Adrenal gland (tissue), 12 donors: ENCODE data around the gene ZNF626. TPM values are rescaled to one million over a fixed set of nuclear protein-coding genes. Genes with fewer than 3 reads are reported as not detected.
"Not testable (repeated sequence)": the region's sequence is repeated elsewhere in the genome, so short reads cannot be mapped to it uniquely, and the experiment has no call there.

Experiments
- DNase-seq, 7 donors: peaks; one replicate each; pipeline ENCODE4 v3.0.0-alpha.2; 2019 to 2020
- H3K27ac ChIP-seq, 5 donors: fragments of 200-600 bp; sonication (generic) in 4 of 5; 1 replicate in 3 of 5; 2 replicates in 2 of 5; pipeline versions ENCODE4 v1.5.1 to v1.8.0; 2016 to 2020; ENCODE audit warnings: mild to moderate bottlenecking in 1 of 5
- H3K27me3 ChIP-seq: fragments of 200-600 bp; 2 replicates; pipeline ENCODE4 v1.8.0; 2021
- H3K36me3 ChIP-seq, 2 donors: fragments of 200-600 bp; replicated peaks in 1 of 2; 1 replicate in 1 of 2; 2 replicates in 1 of 2; pipeline versions ENCODE4 v1.5.1 to v1.8.0; 2018 to 2022
- H3K4me1 ChIP-seq, 2 donors: fragments of 200-600 bp; replicated peaks in 1 of 2; 1 replicate in 1 of 2; 2 replicates in 1 of 2; pipeline versions ENCODE4 v1.5.1 to v1.8.0; 2018 to 2021
- H3K4me3 ChIP-seq, 4 donors: fragments of 200-600 bp; sonication (generic) in 3 of 4; one replicate each; pipeline ENCODE4 v1.5.1; 2016 to 2018
- H3K9me3 ChIP-seq, 3 donors: fragments of 200-600 bp; sonication (generic) in 1 of 3; replicated peaks in 1 of 3; 1 replicate in 2 of 3; 2 replicates in 1 of 3; pipeline versions ENCODE4 v1.5.1 to v1.8.0; 2016 to 2021
- POLR2A ChIP-seq, 2 donors: fragments of 450-650 bp; IDR thresholded peaks; one replicate each; pipeline ENCODE4 v1.6.1; 2017; ENCODE audit warnings: antibody characterized with exemption in 2 of 2, mild to moderate bottlenecking in 2 of 2, moderate library complexity in 1 of 2
- WGBS, 4 donors: extraction: QIAGEN DNeasy Blood & Tissue Kit in 2 of 4; methylation state at CpG; one replicate each; pipeline versions ENCODE4 v1.1.5 to v1.1.7; 2013 to 2017; 5-methylcytosine and 5-hydroxymethylcytosine counted together
- intact Hi-C, 2 donors: fragments of 100-400 bp; cut with DNase I; formaldehyde crosslinking; loops; one replicate each; pipeline versions ENCODE4 v1.14.1 to v1.15.0; 2022 to 2023
- polyA plus RNA-seq, 3 donors: library from polyadenylated mRNA; stranded (reverse); fragments of 200-250 nt in 2 of 3; fragments of 350-450 nt in 1 of 3; fragmentation: Illumina TruSeq in 1 of 3; extraction: RNeasy Lipid Tissue Mini Kit (QIAGEN cat#74804) in 1 of 3; gene quantifications; one replicate each; pipeline ENCODE4 v1.2.3, GENCODE V29; 2013 to 2014
- total RNA-seq, 9 donors: library from RNA; depleted of rRNA in 4 of 9; stranded (reverse); fragments of >200 nt in 4 of 9; fragments of 120-200 nt in 1 of 9; fragmentation: NEBNext Ultra II Directional in 1 of 9; extraction: Animal tissue kit (Norgen Biotek cat#: 25700) in 1 of 9; gene quantifications; one replicate each; pipeline versions ENCODE4 v1.1.0 to v1.2.4, GENCODE V29; 2013 to 2023
- TF ChIP-seq, protein P1 (sequence below), 6 experiments: fragments of 450-650 bp in 4 of 6; fragments of 200-600 bp in 2 of 6; sonication (generic) in 1 of 6; IDR thresholded peaks; 1 replicate in 5 of 6; 2 replicates in 1 of 6; pipeline versions ENCODE4 v1.5.1 to v1.8.0; 2016 to 2021; ENCODE audit warnings: antibody characterized with exemption in 6 of 6, mild to moderate bottlenecking in 2 of 6, moderate library complexity in 1 of 6
- donor health status: healthy with polysubstance abuse.
- donor health status: Bipolar disorder and iron deficiency.
- donor health status: DM: yes; HTN: yes; CAD: no.
- donor health status: DM: no; HTN: no; CAD: no.
- donor health status: DM: no; HTN: no; CAD: no.
- donor health status: DM: yes; HTN: yes; CAD: no.

The ZNF626 gene
- total and polyA plus RNA-seq, 12 donors = 2.7 to 28.8 (median 17.4) TPM

DNA sequence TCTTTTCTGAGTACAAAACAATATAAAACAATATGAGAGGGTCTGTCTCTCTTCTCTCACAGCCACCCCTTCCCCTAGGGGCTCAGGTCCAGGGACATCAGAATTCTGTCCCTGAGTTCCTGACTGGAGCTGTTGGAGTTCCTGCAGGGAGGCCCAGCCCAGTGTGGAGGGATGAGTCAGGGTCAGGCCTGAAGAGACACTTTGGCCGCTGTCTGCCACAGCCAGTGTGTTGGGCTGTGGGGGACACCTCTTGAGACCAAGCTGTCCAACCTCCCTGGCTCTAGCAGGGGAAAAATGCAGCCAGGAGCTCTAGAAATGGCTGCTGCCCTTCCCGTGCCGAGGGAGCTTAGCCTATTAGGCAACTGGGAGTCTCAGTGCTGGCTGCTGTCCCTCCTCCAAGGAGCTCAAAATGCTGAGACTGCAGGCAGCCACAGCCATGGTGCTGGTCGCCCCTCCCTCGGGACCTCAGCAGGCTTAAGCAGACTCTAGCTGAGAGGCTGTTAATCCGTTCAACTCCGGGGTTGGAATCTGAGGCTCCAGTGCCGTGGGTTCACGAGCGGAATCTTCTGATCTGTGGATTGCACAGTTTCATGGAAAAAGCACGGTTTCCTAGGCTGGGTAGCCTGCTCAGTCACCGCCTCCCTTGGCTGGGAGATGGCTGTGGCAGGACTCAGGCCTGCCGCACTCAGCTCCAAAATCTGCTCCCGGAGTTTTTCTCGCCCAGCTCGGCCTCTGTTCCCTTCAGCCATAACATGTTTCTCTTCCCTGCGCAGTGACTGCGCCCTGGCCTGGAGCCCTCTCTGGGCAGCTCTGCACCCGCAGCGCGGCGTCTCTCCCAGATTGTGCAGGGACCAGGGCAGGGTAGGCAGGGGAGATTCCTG is 3.8 kb upstream of the ZNF626 start:
- Histone ChIP-seq H3K36me3 (no peaks in the 10 kb centered on the region), H3K27me3 (no peaks in the 10 kb centered on the region), H3K9me3 (no peaks in the 10 kb centered on the region), H3K4me3 (no peak overlapping the region), H3K27ac (peak overlapping the region in 2 of 5 donors; percentile 2), H3K4me1 (peaks cover 4% of the 10 kb centered on the region in 2 donors)
- no peak for DNase-seq
- intact Hi-C loops = no loop called here
- TF ChIP-seq, protein P1, sequence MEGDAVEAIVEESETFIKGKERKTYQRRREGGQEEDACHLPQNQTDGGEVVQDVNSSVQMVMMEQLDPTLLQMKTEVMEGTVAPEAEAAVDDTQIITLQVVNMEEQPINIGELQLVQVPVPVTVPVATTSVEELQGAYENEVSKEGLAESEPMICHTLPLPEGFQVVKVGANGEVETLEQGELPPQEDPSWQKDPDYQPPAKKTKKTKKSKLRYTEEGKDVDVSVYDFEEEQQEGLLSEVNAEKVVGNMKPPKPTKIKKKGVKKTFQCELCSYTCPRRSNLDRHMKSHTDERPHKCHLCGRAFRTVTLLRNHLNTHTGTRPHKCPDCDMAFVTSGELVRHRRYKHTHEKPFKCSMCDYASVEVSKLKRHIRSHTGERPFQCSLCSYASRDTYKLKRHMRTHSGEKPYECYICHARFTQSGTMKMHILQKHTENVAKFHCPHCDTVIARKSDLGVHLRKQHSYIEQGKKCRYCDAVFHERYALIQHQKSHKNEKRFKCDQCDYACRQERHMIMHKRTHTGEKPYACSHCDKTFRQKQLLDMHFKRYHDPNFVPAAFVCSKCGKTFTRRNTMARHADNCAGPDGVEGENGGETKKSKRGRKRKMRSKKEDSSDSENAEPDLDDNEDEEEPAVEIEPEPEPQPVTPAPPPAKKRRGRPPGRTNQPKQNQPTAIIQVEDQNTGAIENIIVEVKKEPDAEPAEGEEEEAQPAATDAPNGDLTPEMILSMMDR (IDR thresholded peaks at IDR 0.05) = no peak
- TF ChIP-seq POLR2A (IDR thresholded peaks at IDR 0.05) = no peak
- 66 to 77% (median 73%) methylated on average over 12 to 22 of the region's 22 CpGs for WGBS, 4 donors

DNA sequence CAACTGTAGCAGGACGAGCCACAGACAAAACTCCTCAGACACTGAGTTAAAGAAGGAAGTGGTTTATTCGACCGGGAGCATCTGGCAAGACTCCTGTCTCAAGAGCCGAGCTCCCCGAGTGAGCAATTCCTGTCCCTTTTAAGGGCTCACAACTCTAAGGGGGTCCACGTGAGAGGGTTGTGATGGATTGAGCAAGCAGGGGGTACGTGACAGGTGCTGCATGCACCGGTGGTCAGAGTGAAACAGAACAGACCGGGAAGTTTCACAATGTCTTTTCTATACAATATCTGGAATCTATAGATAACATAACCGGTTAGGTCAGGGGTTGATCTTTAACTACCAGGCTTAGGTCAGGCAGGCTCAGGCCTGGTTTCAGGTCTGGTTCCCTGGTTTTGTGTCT is 3.1 kb upstream of the ZNF626 start:
- intact Hi-C loops, H3K4me3 ChIP-seq, DNase-seq, H3K27me3 ChIP-seq, H3K36me3 ChIP-seq, H3K9me3 ChIP-seq, H3K27ac ChIP-seq: not testable (repeated sequence)
- 73 to 87% (median 79%) methylated on average over 10 of the region's 10 CpGs for WGBS, 4 donors
- peaks cover 10 to 11% of the 10 kb centered on the region in 2 donors for H3K4me1 ChIP-seq

- peaks cover 26 to 27% of the 10 kb centered on the region in 2 donors for H3K4me1 ChIP-seq
- WGBS, 4 donors = 90 to 94% (median 93%) methylated on average over 7 of the region's 7 CpGs
Measured at GRCh38 chr19:20662421-20663105, 1.2 kb upstream of the ZNF626 start.

DNA sequence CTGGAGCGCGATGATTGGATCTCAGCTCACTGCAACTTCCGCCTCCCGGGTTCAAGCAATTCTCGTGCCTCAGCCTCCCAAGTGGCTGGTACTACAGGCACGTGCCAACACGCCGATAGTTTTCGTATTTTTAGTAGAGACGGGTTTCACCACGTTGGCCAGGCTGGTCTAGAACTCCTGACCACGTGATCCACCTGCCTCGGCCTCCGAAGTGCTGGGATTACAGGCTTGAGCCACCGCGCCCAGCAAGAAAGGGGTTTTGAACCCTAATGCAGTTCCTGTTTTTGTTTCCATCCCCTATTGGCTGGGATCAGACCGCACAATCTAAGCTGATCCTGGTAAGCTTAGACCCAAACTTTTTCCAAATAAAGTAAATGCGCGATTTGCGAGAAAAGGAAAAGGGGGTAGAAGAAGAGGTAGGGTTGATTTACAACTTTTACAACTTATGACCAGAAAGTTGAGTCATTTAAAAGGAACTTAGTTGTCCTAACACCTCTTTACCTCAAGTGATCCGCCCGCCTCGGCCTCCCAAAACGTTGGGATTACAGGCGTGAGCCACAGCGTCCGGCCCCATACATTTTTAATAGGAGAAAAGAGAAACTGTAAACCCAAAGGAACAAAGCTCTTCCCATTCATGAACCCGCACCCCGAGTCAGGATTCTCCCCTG is 764 bp downstream of the ZNF626 start:
- intact Hi-C loops = no loop called here
- Histone ChIP-seq H3K4me1 (peaks cover 26 to 45% of the 10 kb centered on the region in 2 donors), H3K27me3 (no peaks in the 10 kb centered on the region), H3K9me3 (no peaks in the 10 kb centered on the region), H3K36me3 (peaks cover 0 to 5% of the 10 kb centered on the region in 2 donors), H3K27ac (peak overlapping the region in 4 of 5 donors; percentile 84 to 97 (median 94)), H3K4me3 (peak overlapping the region in 3 of 4 donors; percentile 73 to 99 (median 89))
- 22 to 42% (median 27%) methylated on average over 27 to 29 of the region's 29 CpGs for WGBS, 4 donors
- TF ChIP-seq, protein P1 (IDR thresholded peaks at IDR 0.05) = no peak
- no peak for TF ChIP-seq POLR2A (IDR thresholded peaks at IDR 0.05)
- DNase-seq = peak in 2 of 7 donors; percentile 12 to 19

More at GRCh38 chr19:20662421-20663105, 1.2 kb upstream of the ZNF626 start:
- Histone ChIP-seq H3K9me3 (no peaks in the 10 kb centered on the region), H3K4me3 (no peak overlapping the region), H3K27me3 (no peaks in the 10 kb centered on the region), H3K36me3 (peaks cover 0 to under 1% of the 10 kb centered on the region in 2 donors), H3K27ac (no peak overlapping the region)
- intact Hi-C loops = no loop called here
- peak in 1 of 7 donors; percentile 10 for DNase-seq
- TF ChIP-seq, protein P1 (IDR thresholded peaks at IDR 0.05) = no peak
- TF ChIP-seq POLR2A (IDR thresholded peaks at IDR 0.05) = no peak
